ENCODE data around the gene AFDN. TPM values are rescaled to one million over a fixed set of nuclear protein-coding genes. Genes with fewer than 3 reads are reported as not detected.

The AFDN gene
- total RNA-seq, 1 experiment from 2014 or later, result 107 TPM

DNA sequence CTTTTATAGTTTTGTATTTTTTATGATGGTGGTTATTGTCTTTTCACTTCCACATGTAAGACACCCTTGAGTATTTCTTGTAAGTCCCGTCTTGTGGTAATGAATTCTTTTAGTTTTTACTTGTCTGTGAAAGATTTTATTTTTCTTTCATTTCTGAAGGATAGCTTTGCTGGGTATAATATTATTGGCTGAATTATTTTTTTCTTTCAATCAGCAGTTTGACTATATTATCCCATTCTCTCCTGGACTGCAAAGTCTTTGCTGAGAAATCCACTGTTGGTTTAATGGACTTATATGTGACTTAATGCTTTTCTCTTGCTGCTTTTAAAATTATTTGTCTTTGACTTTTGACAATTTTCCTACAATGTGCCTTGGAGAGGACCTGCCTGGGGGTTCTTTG, 184.6 kb downstream of the AFDN start:
- intact Hi-C loops (cut with micrococcal nuclease; ENCODE audit: unreplicated experiment), result no loop called here
- peaks cover 23% of the 10 kb centered on the region for H3K9me3 ChIP-seq (ENCODE audit: low read depth, low read length, poor library complexity, severe bottlenecking)
- BruUV-seq (replicated peaks), result no TSS peak
- no peaks in the 10 kb centered on the region for H3K36me3 ChIP-seq (ENCODE audit: insufficient read depth, low read length, poor library complexity, severe bottlenecking)
- no peaks in the 10 kb centered on the region for H3K27me3 ChIP-seq (replicated peaks; ENCODE audit: insufficient read depth, low read depth, low read length, poor library complexity)
- no peak overlapping the region for H3K4me3 ChIP-seq (ENCODE audit: low read depth, low read length, poor library complexity, severe bottlenecking)
- no peak for DNase-seq (ENCODE audit: low spot score)
- no peak overlapping the region for H3K27ac ChIP-seq (ENCODE audit: low read depth, low read length, poor library complexity, severe bottlenecking)
- no peaks in the 10 kb centered on the region for H3K4me1 ChIP-seq (ENCODE audit: insufficient read depth, low read length, poor library complexity, severe bottlenecking)
- TF ChIP-seq, protein P1, sequence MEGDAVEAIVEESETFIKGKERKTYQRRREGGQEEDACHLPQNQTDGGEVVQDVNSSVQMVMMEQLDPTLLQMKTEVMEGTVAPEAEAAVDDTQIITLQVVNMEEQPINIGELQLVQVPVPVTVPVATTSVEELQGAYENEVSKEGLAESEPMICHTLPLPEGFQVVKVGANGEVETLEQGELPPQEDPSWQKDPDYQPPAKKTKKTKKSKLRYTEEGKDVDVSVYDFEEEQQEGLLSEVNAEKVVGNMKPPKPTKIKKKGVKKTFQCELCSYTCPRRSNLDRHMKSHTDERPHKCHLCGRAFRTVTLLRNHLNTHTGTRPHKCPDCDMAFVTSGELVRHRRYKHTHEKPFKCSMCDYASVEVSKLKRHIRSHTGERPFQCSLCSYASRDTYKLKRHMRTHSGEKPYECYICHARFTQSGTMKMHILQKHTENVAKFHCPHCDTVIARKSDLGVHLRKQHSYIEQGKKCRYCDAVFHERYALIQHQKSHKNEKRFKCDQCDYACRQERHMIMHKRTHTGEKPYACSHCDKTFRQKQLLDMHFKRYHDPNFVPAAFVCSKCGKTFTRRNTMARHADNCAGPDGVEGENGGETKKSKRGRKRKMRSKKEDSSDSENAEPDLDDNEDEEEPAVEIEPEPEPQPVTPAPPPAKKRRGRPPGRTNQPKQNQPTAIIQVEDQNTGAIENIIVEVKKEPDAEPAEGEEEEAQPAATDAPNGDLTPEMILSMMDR (conservative IDR thresholded peaks at IDR 0.05; ENCODE audit: low read depth, low read length), result no peak
- TF ChIP-seq EZH2 (IDR thresholded peaks at IDR 0.05; ENCODE audit: borderline replicate concordance, low read depth, low read length, poor library complexity, severe bottlenecking), result no peak
- CTCF ChIA-PET, result no interaction called here
- POLR2A ChIA-PET (ENCODE audit: low non-redundant PET), result no interaction called here

DNA sequence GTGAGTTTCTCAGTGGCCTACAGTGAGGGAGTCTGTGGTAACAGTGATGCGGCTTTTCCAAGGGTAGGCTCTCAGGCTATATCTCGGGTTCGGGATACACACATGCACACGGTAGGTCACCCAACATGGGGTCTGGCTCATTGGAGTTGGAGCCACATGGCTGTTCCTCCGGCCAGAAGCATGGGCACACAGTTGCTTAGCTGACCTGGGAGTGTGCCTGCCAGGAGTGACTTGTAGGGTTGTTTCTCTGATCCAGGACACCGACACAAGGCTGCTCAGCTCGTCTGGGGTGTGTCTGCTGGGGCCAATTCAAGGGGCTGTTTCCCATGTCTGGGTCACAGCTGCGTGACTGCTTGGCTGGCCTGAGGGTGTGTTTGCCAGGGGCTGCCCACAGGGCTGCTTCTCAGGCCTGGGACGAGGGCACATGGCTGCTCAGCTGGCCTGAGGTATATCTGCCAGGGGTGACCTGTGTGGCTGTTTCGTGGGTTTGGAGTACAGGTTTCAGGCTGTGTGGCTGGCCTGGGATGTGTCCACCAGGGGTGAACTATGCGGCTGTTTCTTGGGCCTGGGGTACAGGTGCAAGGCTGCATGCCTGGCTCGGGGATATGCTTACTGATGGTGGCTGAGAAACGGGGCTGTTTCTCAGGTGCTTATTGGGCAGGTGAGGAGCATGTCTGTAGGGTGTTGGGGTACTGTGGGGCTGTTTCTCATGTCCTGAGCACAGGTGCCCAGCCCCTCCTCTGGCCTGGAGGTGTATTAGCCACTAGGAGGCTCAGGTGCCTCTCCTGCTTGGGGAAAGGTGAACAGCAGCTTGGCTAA, 185.9 kb downstream of the AFDN start:
- H3K27me3 ChIP-seq (replicated peaks; ENCODE audit: insufficient read depth, low read depth, low read length, poor library complexity), result no peaks in the 10 kb centered on the region
- H3K9me3 ChIP-seq (ENCODE audit: low read depth, low read length, poor library complexity, severe bottlenecking), result peaks cover 23% of the 10 kb centered on the region
- H3K4me3 ChIP-seq (ENCODE audit: low read depth, low read length, poor library complexity, severe bottlenecking), result no peak overlapping the region
- no peak for TF ChIP-seq EZH2 (IDR thresholded peaks at IDR 0.05; ENCODE audit: borderline replicate concordance, low read depth, low read length, poor library complexity, severe bottlenecking)
- TF ChIP-seq, protein P1 (conservative IDR thresholded peaks at IDR 0.05; ENCODE audit: low read depth, low read length), result no peak
- intact Hi-C loops (cut with micrococcal nuclease; ENCODE audit: unreplicated experiment), result no loop called here
- POLR2A ChIA-PET (ENCODE audit: low non-redundant PET), result no interaction called here
- H3K27ac ChIP-seq (ENCODE audit: low read depth, low read length, poor library complexity, severe bottlenecking), result no peak overlapping the region
- no peak for DNase-seq (ENCODE audit: low spot score)
- CTCF ChIA-PET, result no interaction called here
- no TSS peak for BruUV-seq (replicated peaks)
- H3K36me3 ChIP-seq (ENCODE audit: insufficient read depth, low read length, poor library complexity, severe bottlenecking), result no peaks in the 10 kb centered on the region
- H3K4me1 ChIP-seq (ENCODE audit: insufficient read depth, low read length, poor library complexity, severe bottlenecking), result no peaks in the 10 kb centered on the region

DNA sequence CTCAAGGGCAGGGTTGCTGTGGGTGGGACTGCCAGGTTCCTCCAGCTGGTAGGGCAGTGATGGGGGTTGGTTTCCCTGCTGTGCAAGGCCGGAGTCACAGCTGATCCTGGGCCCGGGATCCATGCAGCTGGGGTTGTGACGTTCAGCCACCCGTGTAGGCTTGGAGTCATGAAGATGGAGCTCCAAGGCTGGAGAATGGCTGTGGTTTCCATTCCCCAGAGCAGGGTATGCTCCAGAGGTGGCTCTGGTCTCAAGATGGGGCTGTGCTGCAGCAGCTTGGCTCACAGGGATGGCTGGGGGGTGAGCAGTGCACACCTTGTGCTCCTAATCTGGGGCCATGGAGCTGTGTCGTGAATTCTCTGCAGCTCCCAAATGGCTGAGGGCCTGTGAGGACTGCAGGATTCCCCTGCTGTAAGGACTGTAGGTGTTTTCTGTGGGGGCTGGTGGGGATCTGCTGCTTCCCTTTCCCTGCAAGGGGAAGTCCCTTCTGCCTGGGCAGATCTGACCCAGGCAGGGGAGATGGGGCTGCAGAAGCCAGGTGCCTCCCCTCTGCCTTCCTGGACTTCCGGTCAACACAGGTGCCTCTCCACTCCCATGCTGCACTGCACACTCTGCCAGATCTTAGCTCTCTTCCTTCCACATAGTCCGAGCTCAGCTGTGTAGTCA, 186.7 kb downstream of the AFDN start:
- Histone ChIP-seq H3K9me3 (ENCODE audit: low read depth, low read length, poor library complexity, severe bottlenecking) (peaks cover 23% of the 10 kb centered on the region), H3K27ac (ENCODE audit: low read depth, low read length, poor library complexity, severe bottlenecking) (no peak overlapping the region), H3K36me3 (ENCODE audit: insufficient read depth, low read length, poor library complexity, severe bottlenecking) (no peaks in the 10 kb centered on the region), H3K4me3 (ENCODE audit: low read depth, low read length, poor library complexity, severe bottlenecking) (no peak overlapping the region), H3K27me3 (replicated peaks; ENCODE audit: insufficient read depth, low read depth, low read length, poor library complexity) (no peaks in the 10 kb centered on the region), H3K4me1 (ENCODE audit: insufficient read depth, low read length, poor library complexity, severe bottlenecking) (no peaks in the 10 kb centered on the region)
- BruUV-seq (replicated peaks), result no TSS peak
- intact Hi-C loops (cut with micrococcal nuclease; ENCODE audit: unreplicated experiment), result no loop called here
- no peak for DNase-seq (ENCODE audit: low spot score)
- ChIA-PET POLR2A (ENCODE audit: low non-redundant PET) (no interaction called here), CTCF (no interaction called here)
- no peak for TF ChIP-seq EZH2 (IDR thresholded peaks at IDR 0.05; ENCODE audit: borderline replicate concordance, low read depth, low read length, poor library complexity, severe bottlenecking)
- TF ChIP-seq, protein P1 (conservative IDR thresholded peaks at IDR 0.05; ENCODE audit: low read depth, low read length), result no peak
